Measurements from ENCODE around the gene ZNF184.
"Not testable (repeated sequence)": the region's sequence is repeated elsewhere in the genome, so short reads cannot be mapped to it uniquely, and the experiment has no call there.

ZNF184 gene

GRCh38 chr6:27441001-27441400 is 31.9 kb downstream of the ZNF184 start:
- no peak overlapping the region for H3K4me3 ChIP-seq (ENCODE audit: low read depth, low read length)
- TF ChIP-seq CTCF (IDR thresholded peaks at IDR 0.05; ENCODE audit: borderline replicate concordance, insufficient read depth, low read depth, low read length), result no peak

- no peak for TF ChIP-seq CTCF (IDR thresholded peaks at IDR 0.05; ENCODE audit: borderline replicate concordance, insufficient read depth, low read depth, low read length)
- no peak overlapping the region for H3K4me3 ChIP-seq (ENCODE audit: low read depth, low read length)
These were observed 33.5 kb downstream of the ZNF184 start for GRCh38 chr6:27439371-27439770.

- no peak for TF ChIP-seq CTCF (IDR thresholded peaks at IDR 0.05; ENCODE audit: borderline replicate concordance, insufficient read depth, low read depth, low read length)
- H3K4me3 ChIP-seq (ENCODE audit: low read depth, low read length), result no peak overlapping the region
These were observed 39.2 kb downstream of the ZNF184 start for GRCh38 chr6:27433714-27434113.

GRCh38 chr6:27428966-27429365 is 43.9 kb downstream of the ZNF184 start:
- no peak for TF ChIP-seq CTCF (IDR thresholded peaks at IDR 0.05; ENCODE audit: borderline replicate concordance, insufficient read depth, low read depth, low read length)
- no peak overlapping the region for H3K4me3 ChIP-seq (ENCODE audit: low read depth, low read length)

- H3K4me3 ChIP-seq (ENCODE audit: low read depth, low read length), result no peak overlapping the region
- TF ChIP-seq CTCF (IDR thresholded peaks at IDR 0.05; ENCODE audit: borderline replicate concordance, insufficient read depth, low read depth, low read length), result no peak
These were observed 44.4 kb downstream of the ZNF184 start for GRCh38 chr6:27428502-27428901.

GRCh38 chr6:27426045-27426620 is 46.8 kb downstream of the ZNF184 start:
- no peak for TF ChIP-seq CTCF (IDR thresholded peaks at IDR 0.05; ENCODE audit: borderline replicate concordance, insufficient read depth, low read depth, low read length)
- no peak overlapping the region for H3K4me3 ChIP-seq (ENCODE audit: low read depth, low read length)

GRCh38 chr6:27424851-27425250 is 48.1 kb downstream of the ZNF184 start:
- not testable (repeated sequence) for H3K4me3 ChIP-seq (ENCODE audit: low read depth, low read length)
